Epithelial cell of esophagus (primary cell): ENCODE data around the gene NUDT21.
A peak's percentile ranks its signal among the peaks of the same experiment; 100 is the strongest.
"Not testable (repeated sequence)": the region's sequence is repeated elsewhere in the genome, so short reads cannot be mapped to it uniquely, and the experiment has no call there.

Experiments used
- DNase-seq: peaks from one replicate; pipeline ENCODE4 v3.0.0; 2010; ENCODE audit warnings: low read depth
- H3K4me3 ChIP-seq: 2 replicates; pipeline ENCODE4 v1.5.1; 2011; ENCODE audit warnings: mild to moderate bottlenecking, low read length, control low read depth
- TF ChIP-seq, protein P1 (sequence below): IDR thresholded peaks from 2 replicates; pipeline ENCODE4 v1.5.1; 2011; ENCODE audit warnings: low read depth, mild to moderate bottlenecking, low read length, control low read depth, inconsistent platforms; ENCODE audit not compliant: insufficient read depth; ENCODE audit errors: missing control alignments

The NUDT21 gene

DNA sequence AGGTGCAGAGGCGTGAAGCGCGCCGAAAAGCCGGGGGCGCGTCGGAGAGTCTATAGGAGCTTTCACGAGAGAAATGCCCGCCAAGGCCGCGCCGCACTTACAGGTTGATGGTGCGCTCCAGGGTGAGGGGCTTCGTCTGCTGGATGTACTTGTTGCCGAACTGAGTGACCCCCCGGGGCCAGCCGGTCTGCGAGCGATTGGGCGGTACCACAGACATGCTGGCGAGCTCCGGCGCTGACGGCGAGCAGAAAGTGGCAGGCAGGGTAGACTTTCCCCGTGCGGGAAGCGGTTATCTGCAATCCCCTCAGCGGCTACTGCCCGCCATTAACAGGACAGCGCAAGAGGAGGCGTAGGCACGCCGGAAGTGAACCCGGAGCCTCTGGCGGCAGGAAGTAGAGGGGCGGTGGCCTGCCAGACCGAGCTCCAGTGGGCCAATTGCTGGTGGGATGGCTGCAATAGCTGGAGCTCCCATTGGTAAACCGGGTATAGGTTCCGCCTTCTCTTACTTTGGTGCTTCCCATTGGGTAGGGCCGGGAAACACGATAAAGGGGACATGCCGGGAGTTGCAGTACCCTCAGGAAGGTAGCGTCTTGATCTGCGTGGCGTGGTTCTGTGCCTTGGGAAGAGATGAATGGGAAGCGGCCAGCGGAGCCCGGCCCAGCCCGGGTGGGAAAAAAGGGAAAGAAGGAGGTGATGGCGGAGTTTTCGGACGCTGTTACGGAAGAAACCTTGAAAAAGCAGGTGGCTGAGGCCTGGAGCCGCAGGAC is at the start of gene NUDT21, which contains the start of gene OGFOD1:
Gene NUDT21, minus strand, starts transcription at position 347 of the 767 bp plus-strand sequence. Its CDS starts 130 bp downstream, at position 217.
Gene OGFOD1, plus strand, starts transcription at position 569 of the 767 bp plus-strand sequence. Its CDS starts 59 bp downstream, at position 628.
- peak within 1 kb of the TSS; percentile 88 for H3K4me3 ChIP-seq
- TF ChIP-seq, protein P1, sequence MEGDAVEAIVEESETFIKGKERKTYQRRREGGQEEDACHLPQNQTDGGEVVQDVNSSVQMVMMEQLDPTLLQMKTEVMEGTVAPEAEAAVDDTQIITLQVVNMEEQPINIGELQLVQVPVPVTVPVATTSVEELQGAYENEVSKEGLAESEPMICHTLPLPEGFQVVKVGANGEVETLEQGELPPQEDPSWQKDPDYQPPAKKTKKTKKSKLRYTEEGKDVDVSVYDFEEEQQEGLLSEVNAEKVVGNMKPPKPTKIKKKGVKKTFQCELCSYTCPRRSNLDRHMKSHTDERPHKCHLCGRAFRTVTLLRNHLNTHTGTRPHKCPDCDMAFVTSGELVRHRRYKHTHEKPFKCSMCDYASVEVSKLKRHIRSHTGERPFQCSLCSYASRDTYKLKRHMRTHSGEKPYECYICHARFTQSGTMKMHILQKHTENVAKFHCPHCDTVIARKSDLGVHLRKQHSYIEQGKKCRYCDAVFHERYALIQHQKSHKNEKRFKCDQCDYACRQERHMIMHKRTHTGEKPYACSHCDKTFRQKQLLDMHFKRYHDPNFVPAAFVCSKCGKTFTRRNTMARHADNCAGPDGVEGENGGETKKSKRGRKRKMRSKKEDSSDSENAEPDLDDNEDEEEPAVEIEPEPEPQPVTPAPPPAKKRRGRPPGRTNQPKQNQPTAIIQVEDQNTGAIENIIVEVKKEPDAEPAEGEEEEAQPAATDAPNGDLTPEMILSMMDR = peak; percentile 7
- peak; percentile 99 for DNase-seq

DNA sequence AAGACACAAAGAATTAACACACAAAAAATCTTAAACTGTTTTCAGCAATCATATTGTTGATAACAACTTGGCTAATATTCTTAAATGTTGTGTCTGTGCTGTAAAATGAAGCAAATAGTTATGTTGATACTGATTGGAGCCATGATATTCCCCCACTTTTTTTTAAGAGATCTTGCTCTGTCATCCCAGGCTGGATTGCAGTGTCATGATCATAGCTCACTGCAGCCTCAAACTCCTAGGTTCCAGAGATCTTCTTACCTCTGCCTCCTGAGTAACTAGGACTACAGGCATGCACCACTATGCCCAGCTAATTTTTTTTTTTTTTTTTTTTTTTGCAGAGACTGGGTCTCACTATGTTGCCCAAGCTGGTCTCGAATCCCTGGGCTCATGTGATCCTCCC is 42.7 kb upstream of the NUDT21 start:
- DNase-seq = no peak
- no peak overlapping the region for H3K4me3 ChIP-seq
- TF ChIP-seq, protein P1 = no peak

DNA sequence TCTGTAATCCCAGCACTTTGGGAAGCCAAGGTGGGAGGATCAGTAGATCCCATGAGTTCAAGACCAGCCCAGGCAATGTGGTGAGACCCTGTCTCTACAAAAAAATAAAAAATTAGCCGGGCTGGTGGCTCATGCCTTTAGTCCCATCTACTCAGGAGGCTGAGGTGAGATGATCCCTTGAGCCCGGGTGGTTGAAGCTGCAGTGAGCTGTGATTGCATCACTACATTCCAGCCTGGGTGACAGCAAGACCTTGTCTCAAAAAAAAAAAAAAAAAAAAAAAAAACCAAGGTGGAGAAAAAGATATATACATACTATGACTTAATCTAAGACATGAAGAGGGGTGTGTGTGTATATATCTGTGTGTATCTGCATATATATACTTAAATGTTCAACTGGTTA is 42.0 kb upstream of the NUDT21 start:
- TF ChIP-seq, protein P1 = no peak
- DNase-seq = peak; percentile 35
- H3K4me3 ChIP-seq = no peak overlapping the region

DNA sequence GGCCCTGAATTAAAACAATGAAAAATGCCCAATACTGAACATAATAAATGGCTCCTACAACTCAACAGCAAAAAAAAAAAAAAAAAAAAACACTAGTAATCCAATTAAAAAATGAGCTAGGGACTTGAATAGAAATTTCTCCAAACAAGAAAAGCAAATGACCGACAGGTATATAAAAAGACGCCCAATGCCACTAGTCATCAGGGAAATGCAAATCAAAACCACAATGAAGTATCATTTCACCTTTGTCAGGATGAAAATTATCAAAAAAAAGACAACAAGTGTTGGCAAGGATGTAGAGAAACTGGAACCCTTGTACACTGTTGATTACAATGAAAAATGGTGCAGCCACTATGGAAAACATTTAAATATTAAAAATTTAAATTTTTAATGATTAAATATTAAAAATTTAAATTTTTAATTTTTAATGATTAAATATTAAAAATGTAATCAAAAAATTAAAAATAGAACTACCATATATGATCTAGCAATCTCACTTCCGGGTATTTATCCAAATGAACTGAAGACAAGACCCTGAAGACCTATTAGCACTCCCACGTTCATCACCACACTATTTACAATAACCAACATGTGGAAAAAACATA is 40.6 kb upstream of the NUDT21 start:
- DNase-seq = no peak
- no peak overlapping the region for H3K4me3 ChIP-seq
- TF ChIP-seq, protein P1 = no peak

DNA sequence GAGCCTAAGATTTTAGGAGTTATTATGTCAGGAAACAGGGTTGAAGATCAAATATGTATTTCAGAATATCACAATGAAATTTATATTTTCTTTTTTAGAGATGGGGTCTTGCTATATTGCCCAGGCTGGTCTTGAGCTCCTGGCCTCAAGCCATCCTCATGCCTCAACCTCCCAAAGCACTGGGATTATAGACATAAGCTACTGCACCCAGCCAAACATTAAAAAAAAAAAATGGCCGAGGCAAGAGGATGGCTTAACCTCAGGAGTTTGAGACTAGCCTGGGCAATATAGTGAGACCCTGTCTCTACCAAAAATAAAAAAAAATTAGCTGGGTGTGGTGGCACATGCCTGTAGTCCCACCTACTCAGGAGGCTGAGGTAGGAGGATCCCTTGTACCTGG is 37.7 kb upstream of the NUDT21 start:
- DNase-seq, H3K4me3 ChIP-seq: not testable (repeated sequence)

DNA sequence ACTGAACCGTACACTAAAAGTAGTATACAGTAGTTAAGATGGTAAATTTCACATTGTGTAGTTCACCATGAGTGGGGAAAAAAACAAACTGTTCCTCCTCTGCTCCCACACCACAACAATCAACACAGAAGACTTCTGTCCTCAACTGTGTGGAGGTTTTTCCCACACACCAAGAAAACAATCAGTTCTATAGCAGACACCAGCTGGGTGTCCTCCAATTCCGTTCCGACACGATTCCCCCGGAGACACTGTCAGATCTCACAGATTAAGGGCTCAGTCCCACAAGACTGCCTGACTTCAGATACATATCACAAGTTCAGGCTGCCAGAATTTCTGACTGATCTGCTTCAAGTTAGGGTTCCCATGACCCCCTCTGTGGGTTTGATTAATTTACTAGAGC is 36.9 kb upstream of the NUDT21 start:
- TF ChIP-seq, protein P1 = no peak
- DNase-seq = no peak

DNA sequence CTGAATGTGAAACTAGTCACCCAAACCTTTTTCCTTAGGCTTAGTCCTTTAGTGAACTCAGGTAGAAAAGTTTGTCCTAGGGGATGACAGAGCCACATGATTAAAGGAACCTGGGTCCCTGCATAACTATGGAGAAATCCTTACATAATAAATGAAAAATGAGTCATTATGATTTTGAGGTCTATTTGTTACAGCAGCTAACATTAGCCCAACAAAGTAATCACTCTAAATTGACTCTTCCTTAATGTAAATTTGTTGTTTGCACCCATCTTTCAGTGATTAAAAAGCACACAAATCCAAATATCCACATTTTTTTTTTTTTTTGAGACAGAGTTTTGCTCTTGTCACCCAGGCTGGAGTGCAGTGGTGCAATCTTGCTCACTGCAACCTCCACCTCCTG is 32.3 kb upstream of the NUDT21 start:
- DNase-seq = no peak
- TF ChIP-seq, protein P1 = no peak
- no peak overlapping the region for H3K4me3 ChIP-seq

More for the DNA sequence above, 36.9 kb upstream of the NUDT21 start:
- no peak overlapping the region for H3K4me3 ChIP-seq
